Measurements from ENCODE around the gene SERINC2. TPM values are rescaled to one million over a fixed set of nuclear protein-coding genes. Genes with fewer than 3 reads are reported as not detected.

SERINC2 gene
- total and polyA plus RNA-seq, 10 of the 15 experiments (the other 5 are each of a cell fraction or from before 2014, with no cell fraction given), result 0.02 to 9.4 (median 0.50) TPM

- DNase-seq (ENCODE audit: low read depth, low spot score) (no peak), ATAC-seq (no peak), FAIRE-seq (no peak)
- Histone ChIP-seq H3K4me3 (no peak overlapping the region), H3K9ac (ENCODE audit: control insufficient read depth, insufficient read depth, low read length) (no peak overlapping the region), H4K20me1 (ENCODE audit: control insufficient read depth, insufficient read depth) (no peaks in the 10 kb centered on the region), H3K4me1 (ENCODE audit: control insufficient read depth, insufficient read depth, low read length) (no peaks in the 10 kb centered on the region), H3K27me3 (replicated peaks in 1 of 2; ENCODE audit: control insufficient read depth in 2 of 2, insufficient read depth in 2 of 2, low read length in 1 of 2) (no peaks in the 10 kb centered on the region), H3K36me3 (ENCODE audit: control insufficient read depth in 2 of 2, insufficient read depth in 2 of 2, low read length in 1 of 2) (peaks cover 0 to 6% of the 10 kb centered on the region in 2 experiments), H2AFZ (ENCODE audit: control insufficient read depth, low read depth, low read length) (no peak overlapping the region), H3K79me2 (ENCODE audit: control insufficient read depth, insufficient read depth, low read length) (no peaks in the 10 kb centered on the region), H3K9me3 (replicated peaks; ENCODE audit: control insufficient read depth, insufficient read depth, low read length) (no peaks in the 10 kb centered on the region), H3K27ac (ENCODE audit: control insufficient read depth, insufficient read depth) (no peak overlapping the region), H3K4me2 (ENCODE audit: control insufficient read depth, insufficient read depth) (no peak overlapping the region)
- BruUV-seq (replicated peaks), result no TSS peak
- in situ Hi-C loops (cut with MboI) (no loop called here), intact Hi-C loops (cut with micrococcal nuclease; ENCODE audit: unreplicated experiment) (no loop called here)
- ChIA-PET CTCF (interaction anchor here (0.8 kb wide), 1 partner anchor 30 kb away, joined by 3 read pairs; no protein-coding TSS in a partner anchor), POLR2A (no interaction called here), RAD21 (ENCODE audit: unreplicated experiment) (no interaction called here), SMC1A (ENCODE audit: uncharacterized antibody, unreplicated experiment) (no interaction called here)
- 94% methylated on average over 3 of the region's 3 CpGs for WGBS (ENCODE audit: insufficient coverage, insufficient replicate concordance, low lambda C conversion rate, missing lambda C conversion rate)
- TF ChIP-seq MYC (IDR thresholded peaks at IDR 0.05; ENCODE audit: insufficient read depth, insufficient read length, insufficient replicate concordance, low read length, severe bottlenecking), result no peak
- no peak for TF ChIP-seq ZNF207 (IDR thresholded peaks at IDR 0.05; ENCODE audit: borderline replicate concordance)
- no peak for TF ChIP-seq ZZZ3 (IDR thresholded peaks at IDR 0.05; ENCODE audit: control insufficient read depth, insufficient read length, low read depth)
- TF ChIP-seq ASH2L (IDR thresholded peaks at IDR 0.05; ENCODE audit: borderline replicate concordance, low read depth), result no peak
Observed at GRCh38 chr1:31364561-31365250, 48.3 kb upstream of the SERINC2 start.

DNA sequence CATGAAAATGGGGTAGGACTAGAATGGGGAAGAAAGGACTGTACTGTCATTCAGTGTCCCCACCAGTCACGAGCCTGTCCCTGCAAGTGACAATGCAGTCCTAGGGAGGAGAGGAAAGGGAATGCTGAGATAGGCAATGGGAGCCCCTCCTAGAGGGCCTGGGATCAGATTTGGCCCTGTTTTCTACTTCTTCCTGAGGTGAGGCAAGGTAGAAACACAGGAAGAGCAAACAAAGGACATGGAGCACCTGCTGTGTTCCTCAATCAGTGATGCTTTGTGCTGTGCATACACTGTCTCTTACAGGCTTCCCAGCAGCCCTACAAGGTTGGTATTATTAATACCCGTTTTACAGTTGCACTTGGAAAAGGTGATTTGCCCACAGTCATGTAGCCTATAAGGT lies 46.2 kb upstream of the SERINC2 start:
- Histone ChIP-seq H3K79me2 (ENCODE audit: control insufficient read depth, insufficient read depth, low read length) (no peaks in the 10 kb centered on the region), H3K27me3 (replicated peaks in 1 of 2; ENCODE audit: control insufficient read depth in 2 of 2, insufficient read depth in 2 of 2, low read length in 1 of 2) (no peaks in the 10 kb centered on the region), H3K4me1 (ENCODE audit: control insufficient read depth, insufficient read depth, low read length) (no peaks in the 10 kb centered on the region), H3K27ac (ENCODE audit: control insufficient read depth, insufficient read depth) (no peak overlapping the region), H3K36me3 (ENCODE audit: control insufficient read depth in 2 of 2, insufficient read depth in 2 of 2, low read length in 1 of 2) (peaks cover 0 to 6% of the 10 kb centered on the region in 2 experiments), H3K4me3 (no peak overlapping the region), H2AFZ (ENCODE audit: control insufficient read depth, low read depth, low read length) (no peak overlapping the region), H3K9ac (ENCODE audit: control insufficient read depth, insufficient read depth, low read length) (no peak overlapping the region), H3K4me2 (ENCODE audit: control insufficient read depth, insufficient read depth) (no peak overlapping the region), H3K9me3 (replicated peaks; ENCODE audit: control insufficient read depth, insufficient read depth, low read length) (no peaks in the 10 kb centered on the region), H4K20me1 (ENCODE audit: control insufficient read depth, insufficient read depth) (no peaks in the 10 kb centered on the region)
- in situ Hi-C loops (cut with MboI), result no loop called here
- no TSS peak for BruUV-seq (replicated peaks)
- ATAC-seq (no peak), DNase-seq (ENCODE audit: low read depth, low spot score) (no peak), FAIRE-seq (no peak)
- TF ChIP-seq, protein P1, sequence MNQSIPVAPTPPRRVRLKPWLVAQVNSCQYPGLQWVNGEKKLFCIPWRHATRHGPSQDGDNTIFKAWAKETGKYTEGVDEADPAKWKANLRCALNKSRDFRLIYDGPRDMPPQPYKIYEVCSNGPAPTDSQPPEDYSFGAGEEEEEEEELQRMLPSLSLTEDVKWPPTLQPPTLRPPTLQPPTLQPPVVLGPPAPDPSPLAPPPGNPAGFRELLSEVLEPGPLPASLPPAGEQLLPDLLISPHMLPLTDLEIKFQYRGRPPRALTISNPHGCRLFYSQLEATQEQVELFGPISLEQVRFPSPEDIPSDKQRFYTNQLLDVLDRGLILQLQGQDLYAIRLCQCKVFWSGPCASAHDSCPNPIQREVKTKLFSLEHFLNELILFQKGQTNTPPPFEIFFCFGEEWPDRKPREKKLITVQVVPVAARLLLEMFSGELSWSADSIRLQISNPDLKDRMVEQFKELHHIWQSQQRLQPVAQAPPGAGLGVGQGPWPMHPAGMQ (IDR thresholded peaks at IDR 0.05; ENCODE audit: borderline replicate concordance), result no peak
- TF ChIP-seq BACH1 (IDR thresholded peaks at IDR 0.05; ENCODE audit: borderline replicate concordance) (no peak), RAD21 (IDR thresholded peaks at IDR 0.05; ENCODE audit: insufficient read depth, low read depth, low read length) (no peak), ZNF384 (IDR thresholded peaks at IDR 0.05; ENCODE audit: borderline replicate concordance, low read depth, low read length) (no peak), POU2F2 (IDR thresholded peaks at IDR 0.05; ENCODE audit: borderline replicate concordance, low read depth, low read length) (no peak), NBN (IDR thresholded peaks at IDR 0.05) (no peak), SREBF1 (IDR thresholded peaks at IDR 0.05; ENCODE audit: low read length) (no peak), CBFB (IDR thresholded peaks at IDR 0.05; ENCODE audit: low read depth) (no peak)
- TF ChIP-seq, protein P2, sequence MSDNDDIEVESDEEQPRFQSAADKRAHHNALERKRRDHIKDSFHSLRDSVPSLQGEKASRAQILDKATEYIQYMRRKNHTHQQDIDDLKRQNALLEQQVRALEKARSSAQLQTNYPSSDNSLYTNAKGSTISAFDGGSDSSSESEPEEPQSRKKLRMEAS (IDR thresholded peaks at IDR 0.05; ENCODE audit: low read depth, low read length), result no peak
- ChIA-PET POLR2A (no interaction called here), CTCF (interaction anchor here (2.3 kb wide), 1 partner anchor 27 kb away, joined by 9 read pairs; no protein-coding TSS in a partner anchor), RAD21 (ENCODE audit: unreplicated experiment) (no interaction called here), SMC1A (ENCODE audit: uncharacterized antibody, unreplicated experiment) (no interaction called here)
- WGBS (ENCODE audit: insufficient coverage, insufficient replicate concordance, low lambda C conversion rate, missing lambda C conversion rate), result 50% methylated on average over 2 of the region's 2 CpGs
- intact Hi-C loops (cut with micrococcal nuclease; ENCODE audit: unreplicated experiment), result no loop called here
